Measurements from ENCODE around the gene DCLRE1B.

DNA sequence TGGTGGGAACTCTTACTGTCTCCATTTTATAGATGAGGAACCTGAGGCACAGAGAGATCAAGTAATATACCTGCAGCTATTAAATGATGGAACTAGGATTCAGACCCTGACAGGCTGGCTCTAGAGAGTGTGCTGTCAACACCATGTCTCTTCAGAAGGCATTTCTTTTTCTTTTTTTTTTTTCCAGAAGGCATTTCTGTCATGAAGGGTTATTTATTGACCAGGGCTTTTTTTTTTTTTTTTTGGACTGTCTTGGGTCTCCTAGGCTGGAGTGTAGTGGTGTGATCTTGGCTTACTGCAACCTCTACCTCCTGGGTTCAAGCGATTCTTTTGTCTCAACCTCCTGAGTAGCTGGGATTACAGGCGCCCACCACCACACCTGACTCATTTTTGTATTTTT lies 46.6 kb downstream of the DCLRE1B start:
- no peak for TF ChIP-seq ZNF551 (CRISPR knock-in tag; IDR thresholded peaks at IDR 0.05)
- no peak for TF ChIP-seq MEF2A (IDR thresholded peaks at IDR 0.05; ENCODE audit: control insufficient read depth, low read depth, low read length)
- TF ChIP-seq GABPB1 (CRISPR knock-in tag; IDR thresholded peaks at IDR 0.05), result no peak
- no peak for TF ChIP-seq POLR2AphosphoS5 (IDR thresholded peaks at IDR 0.05; ENCODE audit: control insufficient read depth, insufficient read depth, low read depth, low read length)
- TF ChIP-seq, protein P1, sequence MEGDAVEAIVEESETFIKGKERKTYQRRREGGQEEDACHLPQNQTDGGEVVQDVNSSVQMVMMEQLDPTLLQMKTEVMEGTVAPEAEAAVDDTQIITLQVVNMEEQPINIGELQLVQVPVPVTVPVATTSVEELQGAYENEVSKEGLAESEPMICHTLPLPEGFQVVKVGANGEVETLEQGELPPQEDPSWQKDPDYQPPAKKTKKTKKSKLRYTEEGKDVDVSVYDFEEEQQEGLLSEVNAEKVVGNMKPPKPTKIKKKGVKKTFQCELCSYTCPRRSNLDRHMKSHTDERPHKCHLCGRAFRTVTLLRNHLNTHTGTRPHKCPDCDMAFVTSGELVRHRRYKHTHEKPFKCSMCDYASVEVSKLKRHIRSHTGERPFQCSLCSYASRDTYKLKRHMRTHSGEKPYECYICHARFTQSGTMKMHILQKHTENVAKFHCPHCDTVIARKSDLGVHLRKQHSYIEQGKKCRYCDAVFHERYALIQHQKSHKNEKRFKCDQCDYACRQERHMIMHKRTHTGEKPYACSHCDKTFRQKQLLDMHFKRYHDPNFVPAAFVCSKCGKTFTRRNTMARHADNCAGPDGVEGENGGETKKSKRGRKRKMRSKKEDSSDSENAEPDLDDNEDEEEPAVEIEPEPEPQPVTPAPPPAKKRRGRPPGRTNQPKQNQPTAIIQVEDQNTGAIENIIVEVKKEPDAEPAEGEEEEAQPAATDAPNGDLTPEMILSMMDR (IDR thresholded peaks at IDR 0.05 in 2 of 3, conservative IDR thresholded peaks at IDR 0.05 in 1 of 3; ENCODE audit: insufficient read depth in 2 of 3, low read depth in 1 of 3, low read length in 3 of 3), result no peak
- TF ChIP-seq, protein P2, sequence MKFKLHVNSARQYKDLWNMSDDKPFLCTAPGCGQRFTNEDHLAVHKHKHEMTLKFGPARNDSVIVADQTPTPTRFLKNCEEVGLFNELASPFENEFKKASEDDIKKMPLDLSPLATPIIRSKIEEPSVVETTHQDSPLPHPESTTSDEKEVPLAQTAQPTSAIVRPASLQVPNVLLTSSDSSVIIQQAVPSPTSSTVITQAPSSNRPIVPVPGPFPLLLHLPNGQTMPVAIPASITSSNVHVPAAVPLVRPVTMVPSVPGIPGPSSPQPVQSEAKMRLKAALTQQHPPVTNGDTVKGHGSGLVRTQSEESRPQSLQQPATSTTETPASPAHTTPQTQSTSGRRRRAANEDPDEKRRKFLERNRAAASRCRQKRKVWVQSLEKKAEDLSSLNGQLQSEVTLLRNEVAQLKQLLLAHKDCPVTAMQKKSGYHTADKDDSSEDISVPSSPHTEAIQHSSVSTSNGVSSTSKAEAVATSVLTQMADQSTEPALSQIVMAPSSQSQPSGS (CRISPR knock-in tag; IDR thresholded peaks at IDR 0.05), result no peak
- no peak for TF ChIP-seq GTF2F1 (IDR thresholded peaks at IDR 0.05; ENCODE audit: low read depth, low read length)
- no peak for TF ChIP-seq MAZ (CRISPR knock-in tag; conservative IDR thresholded peaks at IDR 0.05 in 1 of 2, IDR thresholded peaks at IDR 0.05 in 1 of 2)
- TF ChIP-seq MAFG (tag; conservative IDR thresholded peaks at IDR 0.05), result no peak
- no peak for TF ChIP-seq ZNF76 (CRISPR knock-in tag; IDR thresholded peaks at IDR 0.05; ENCODE audit: borderline replicate concordance)
- TF ChIP-seq REST (IDR thresholded peaks at IDR 0.05; ENCODE audit: borderline replicate concordance), result no peak
- no peak for TF ChIP-seq REST (CRISPR knock-in tag; IDR thresholded peaks at IDR 0.05; ENCODE audit: low read depth)
- no peak for TF ChIP-seq RNF2 (IDR thresholded peaks at IDR 0.05)
- TF ChIP-seq NKRF (IDR thresholded peaks at IDR 0.05; ENCODE audit: borderline replicate concordance), result no peak

Measured in K562 (cell line).